DOHH2 (cell line): Measurements from ENCODE around the gene AHCYL1.

ENCODE experiments used
- EZH2phosphoT487 ChIP-seq: fragments of 200-600 bp; sonication (generic); IDR thresholded peaks from 2 replicates; pipeline ENCODE4 v1.6.1; 2017; ENCODE audit warnings: borderline replicate concordance, mild to moderate bottlenecking, antibody characterized with exemption, low read length, moderate library complexity, mixed read lengths
- TF ChIP-seq, protein P1 (sequence below): fragments of 200-600 bp; sonication (generic); IDR thresholded peaks from one replicate; pipeline ENCODE4 v1.5.1; 2014; ENCODE audit warnings: antibody characterized with exemption, mild to moderate bottlenecking, low read depth, low read length; ENCODE audit not compliant: poor library complexity, severe bottlenecking

DNA sequence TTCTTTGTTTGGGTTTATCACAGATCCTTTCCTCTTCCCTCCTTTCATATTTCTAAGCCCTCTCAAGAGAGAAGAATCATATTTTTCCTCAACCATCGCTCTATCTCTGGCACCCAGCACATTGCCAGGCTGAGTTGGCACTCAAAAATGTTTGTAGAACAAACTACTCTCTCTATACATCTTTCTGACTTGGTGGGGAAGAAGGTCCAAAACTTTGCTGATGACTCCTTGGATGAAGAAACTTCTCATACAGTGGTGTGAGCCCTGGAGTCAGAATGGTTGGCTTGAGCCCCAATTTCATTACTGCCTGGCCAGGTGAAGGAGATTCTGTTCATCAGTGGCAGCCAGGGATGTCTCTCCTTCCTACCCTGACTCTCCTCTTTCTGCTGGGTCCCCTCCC lies 74.0 kb downstream of the AHCYL1 start:
- TF ChIP-seq, protein P1, sequence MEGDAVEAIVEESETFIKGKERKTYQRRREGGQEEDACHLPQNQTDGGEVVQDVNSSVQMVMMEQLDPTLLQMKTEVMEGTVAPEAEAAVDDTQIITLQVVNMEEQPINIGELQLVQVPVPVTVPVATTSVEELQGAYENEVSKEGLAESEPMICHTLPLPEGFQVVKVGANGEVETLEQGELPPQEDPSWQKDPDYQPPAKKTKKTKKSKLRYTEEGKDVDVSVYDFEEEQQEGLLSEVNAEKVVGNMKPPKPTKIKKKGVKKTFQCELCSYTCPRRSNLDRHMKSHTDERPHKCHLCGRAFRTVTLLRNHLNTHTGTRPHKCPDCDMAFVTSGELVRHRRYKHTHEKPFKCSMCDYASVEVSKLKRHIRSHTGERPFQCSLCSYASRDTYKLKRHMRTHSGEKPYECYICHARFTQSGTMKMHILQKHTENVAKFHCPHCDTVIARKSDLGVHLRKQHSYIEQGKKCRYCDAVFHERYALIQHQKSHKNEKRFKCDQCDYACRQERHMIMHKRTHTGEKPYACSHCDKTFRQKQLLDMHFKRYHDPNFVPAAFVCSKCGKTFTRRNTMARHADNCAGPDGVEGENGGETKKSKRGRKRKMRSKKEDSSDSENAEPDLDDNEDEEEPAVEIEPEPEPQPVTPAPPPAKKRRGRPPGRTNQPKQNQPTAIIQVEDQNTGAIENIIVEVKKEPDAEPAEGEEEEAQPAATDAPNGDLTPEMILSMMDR: no peak
- TF ChIP-seq EZH2phosphoT487: no peak
